Dermis blood vessel endothelial cell (primary cell): ENCODE results near the gene GPHA2. TPM values are rescaled to one million over a fixed set of nuclear protein-coding genes. Genes with fewer than 3 reads are reported as not detected.

Experiments
- DNase-seq: peaks from one replicate; pipeline ENCODE4 v3.0.0; 2010
- total RNA-seq: library from RNA; depleted of rRNA; stranded (reverse); fragments of >200 nt; gene quantifications from 2 replicates; pipeline ENCODE4 v1.2.3, GENCODE V29; 2014

The GPHA2 gene
- total RNA-seq, 1 donor from 2014 or later = not detected

DNA sequence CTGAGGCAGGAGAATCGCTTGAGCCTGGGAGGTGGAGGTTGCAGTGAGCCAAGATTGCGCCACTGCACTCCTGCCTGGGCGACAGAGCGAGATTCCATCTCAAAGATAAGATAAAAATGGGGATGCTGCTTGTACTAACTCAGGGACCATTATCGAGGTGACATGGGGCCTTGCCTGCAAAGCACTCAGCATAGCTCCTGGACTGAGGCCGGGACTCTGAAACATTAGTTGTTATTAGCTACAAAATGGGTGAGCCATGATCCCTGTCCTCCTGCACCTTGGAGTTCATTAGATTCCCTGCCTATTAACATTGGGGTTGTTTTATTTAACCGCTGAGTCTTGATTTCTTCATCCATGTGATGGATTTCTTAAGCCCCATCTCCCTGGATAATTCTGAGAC lies 6.1 kb downstream of the GPHA2 start:
- no peak for DNase-seq

DNA sequence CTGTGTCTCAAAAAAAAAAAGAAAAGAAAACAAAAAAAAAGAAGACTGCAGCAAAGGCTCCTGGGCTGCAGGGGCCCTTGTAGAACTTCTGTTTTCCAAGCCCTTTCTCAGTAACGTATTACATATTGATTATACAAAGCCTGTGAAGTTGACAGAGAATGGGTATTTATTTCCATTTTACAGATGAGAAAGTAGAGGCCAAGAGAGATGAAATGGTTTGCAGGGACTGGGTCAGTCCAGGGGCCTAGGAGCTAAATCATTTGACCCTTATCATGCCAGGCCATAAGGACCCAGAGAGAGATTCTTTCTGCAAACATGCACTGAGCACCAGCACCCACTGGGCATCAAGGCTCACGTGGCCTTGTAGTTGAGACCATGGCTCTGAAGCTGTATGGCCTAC lies 6.7 kb downstream of the GPHA2 start:
- no peak for DNase-seq

DNA sequence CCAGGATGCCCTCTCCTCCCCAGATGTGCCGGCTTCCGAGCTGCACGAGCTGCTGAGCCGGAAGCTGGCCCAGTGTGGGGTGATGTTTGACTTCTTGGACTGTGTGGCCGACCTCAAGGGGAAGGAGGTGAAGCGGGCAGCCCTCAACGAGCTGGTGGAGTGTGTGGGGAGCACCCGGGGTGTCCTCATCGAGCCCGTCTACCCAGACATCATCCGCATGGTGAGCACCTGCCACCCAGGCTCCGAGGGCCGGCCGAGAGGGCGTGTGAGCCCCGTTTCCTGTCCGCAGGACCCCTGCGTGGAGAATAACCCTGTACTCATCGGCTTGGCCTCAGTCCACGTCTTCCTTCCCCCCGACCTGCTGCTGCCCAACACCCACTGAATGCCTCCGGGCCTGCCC lies 9.0 kb downstream of the GPHA2 start:
- no peak for DNase-seq

DNA sequence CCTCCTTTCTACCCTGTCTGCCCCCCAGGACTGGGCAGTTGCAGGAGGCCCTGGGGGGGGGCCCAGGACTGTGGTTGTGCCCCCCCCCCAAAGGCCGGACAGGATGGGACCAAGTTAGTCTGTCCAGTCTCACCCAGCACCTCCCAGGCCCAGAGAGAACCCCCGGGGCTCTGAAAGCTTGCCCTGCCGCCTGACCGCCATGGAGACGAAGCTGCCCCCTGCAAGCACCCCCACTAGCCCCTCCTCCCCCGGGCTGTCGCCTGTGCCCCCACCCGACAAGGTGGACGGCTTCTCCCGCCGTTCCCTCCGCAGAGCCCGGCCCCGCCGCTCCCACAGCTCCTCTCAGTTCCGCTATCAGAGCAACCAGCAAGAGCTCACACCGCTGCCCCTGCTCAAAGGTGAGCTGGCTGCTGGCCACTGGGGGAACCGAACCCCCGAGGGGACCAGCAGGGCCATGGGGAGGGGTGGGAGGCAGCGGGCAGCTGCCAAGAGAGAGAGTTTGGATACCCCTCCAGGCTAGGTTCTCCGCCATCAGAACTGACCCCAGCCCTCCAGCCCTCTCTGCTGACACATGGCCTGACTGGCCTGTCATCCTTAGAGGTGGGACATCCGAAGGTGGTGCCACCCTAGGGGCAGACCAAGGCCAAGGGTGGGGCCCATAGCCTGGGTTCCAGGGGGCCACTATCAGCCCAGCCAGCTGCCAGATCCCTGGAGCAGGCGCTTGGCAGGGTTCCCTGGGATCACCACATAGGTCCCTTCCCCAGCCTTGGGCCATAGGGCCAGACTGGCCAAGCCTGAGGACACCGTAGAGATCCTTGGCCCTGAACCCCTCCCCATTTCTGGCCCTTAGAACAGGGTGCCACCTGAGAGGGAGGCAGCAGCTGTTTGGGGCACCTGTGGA lies 9.9 kb downstream of the GPHA2 start:
- DNase-seq = no peak

DNA sequence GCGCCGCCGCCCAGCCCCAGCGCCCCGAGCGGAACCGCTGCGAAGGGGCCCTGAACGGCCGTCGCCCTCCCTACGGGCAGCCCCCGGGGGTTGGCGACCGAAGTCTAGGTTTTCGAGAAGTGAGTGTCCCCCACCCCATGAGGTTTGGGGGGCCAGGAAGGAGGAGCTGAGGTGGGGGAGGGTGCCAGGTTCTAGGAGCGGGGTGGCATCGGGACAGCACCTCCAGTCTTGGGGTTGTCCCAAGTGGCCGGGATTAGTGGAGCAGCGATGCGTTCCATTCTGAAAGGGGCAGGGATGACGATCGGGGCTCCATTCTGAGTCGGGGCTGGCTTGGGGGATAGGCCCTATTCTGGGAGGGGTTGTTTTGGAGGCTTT lies 10.8 kb downstream of the GPHA2 start:
- peak; percentile 26 for DNase-seq

DNA sequence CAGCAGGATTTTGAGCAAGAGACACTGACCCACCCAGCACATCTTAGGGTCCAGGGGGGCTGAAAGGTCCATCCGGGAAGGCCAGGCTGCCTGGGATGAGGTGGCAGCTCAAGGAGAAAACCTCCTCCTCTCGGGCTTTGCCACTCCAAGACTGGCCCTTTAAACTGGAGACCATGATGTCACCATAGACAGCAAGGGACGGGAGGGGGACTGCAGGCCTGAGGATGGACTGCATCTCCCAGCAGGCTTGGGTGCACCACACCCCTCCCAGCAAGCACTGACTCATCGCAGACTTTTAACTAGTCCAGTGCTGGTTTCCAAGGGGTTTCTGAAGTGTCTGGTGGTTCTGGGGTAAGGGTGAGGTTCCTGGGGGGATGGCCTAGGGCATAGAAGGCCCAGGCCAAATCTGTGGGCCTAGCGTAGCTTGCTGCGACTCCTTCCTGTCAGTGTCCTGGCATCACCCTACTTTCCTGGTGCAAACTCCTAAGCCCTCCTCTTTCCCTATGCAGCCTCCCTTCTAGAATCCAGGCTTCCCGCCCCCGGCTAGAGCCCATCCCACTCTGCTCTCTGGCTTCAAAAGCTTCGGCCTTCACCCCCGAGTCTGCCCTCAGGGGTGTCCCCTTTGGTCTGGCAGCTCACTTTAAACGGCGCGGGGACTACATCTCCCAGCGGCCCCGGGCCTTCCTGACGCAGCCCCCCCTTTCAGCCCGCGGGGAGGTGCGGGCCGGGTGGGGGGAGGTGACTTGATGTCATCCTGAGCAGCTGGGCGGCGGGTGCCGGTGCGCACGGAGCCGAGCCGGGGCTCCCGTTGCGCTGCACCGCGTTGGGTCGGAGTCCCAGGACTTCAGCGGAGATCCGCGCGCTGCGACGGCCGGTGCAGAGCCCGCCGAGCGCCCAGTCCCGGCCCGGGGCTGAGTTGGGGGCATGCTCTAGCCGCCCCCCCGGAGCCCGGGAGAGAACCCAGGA lies 11.5 kb downstream of the GPHA2 start, which contains the start of gene PPP2R5B:
Gene PPP2R5B (plus strand): TSS at position 746 of the 966 bp plus-strand sequence. CDS start 1,046 bp downstream, outside the sequence.
- DNase-seq = peak; percentile 94

DNA sequence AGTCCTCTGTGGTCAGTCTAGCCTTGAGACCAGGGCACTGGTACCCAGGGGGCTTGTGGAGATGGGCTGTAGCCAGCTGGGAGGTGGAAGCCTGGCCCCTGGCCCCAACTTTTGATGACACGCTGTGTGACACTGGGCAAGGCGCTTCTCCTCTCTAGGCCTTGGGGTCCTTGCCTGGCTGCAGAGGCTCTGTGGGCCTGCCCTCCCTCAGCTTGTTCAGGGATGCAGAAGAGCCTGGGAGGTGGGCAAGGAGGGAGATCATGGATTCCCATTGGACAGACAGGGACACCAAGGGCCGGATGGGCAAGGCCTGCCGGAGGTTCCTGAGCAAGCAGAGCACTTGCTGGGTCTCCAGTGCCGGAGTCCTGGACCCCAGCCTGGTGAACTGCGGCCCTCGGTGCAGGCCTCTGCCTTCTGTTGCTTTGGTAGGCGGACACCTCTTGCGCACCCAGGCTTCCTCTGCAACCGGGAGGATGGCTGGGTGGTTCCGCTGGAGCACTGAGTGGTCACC lies 12.5 kb downstream of the GPHA2 start:
- DNase-seq = no peak

DNA sequence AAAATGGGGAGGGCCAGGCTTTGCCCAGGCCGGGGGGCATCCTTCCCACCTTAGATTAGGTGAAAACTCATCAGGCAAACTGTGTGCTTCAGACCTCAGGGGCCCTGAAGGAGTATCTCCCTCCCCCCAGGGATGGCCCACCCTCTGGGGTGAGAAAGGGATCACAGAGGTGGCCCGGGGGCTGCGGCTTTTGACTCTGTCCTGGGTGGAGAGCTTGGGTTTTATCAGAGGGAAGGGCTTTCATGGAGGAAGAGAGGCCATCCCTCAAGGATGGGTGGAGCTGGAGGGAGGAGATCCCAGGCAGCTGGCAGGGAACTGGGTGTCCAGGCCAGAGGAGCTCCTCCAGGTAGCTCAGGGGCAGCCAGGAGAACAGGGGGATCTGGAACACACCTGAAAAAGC lies 14.3 kb downstream of the GPHA2 start:
- DNase-seq = no peak

DNA sequence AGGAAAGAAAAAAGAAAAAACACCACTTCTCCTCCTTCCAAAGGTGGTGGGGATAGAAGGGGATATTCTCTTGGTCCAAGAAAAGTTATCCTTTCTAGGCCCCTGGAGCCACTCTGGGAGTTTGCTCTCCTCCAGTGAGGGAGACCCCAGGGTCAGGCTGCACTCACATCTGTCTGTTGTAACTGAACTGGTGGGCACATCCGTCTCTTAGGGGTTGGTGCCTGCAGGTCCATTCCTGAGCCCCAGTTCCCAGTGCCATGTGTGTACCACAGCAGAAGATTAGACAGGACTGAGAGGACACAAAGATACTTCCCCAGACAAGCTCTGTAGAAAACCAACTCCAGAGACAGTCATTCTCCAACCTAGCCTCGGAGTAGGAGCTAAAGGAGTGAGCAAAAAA lies 15.6 kb downstream of the GPHA2 start:
- DNase-seq = no peak

DNA sequence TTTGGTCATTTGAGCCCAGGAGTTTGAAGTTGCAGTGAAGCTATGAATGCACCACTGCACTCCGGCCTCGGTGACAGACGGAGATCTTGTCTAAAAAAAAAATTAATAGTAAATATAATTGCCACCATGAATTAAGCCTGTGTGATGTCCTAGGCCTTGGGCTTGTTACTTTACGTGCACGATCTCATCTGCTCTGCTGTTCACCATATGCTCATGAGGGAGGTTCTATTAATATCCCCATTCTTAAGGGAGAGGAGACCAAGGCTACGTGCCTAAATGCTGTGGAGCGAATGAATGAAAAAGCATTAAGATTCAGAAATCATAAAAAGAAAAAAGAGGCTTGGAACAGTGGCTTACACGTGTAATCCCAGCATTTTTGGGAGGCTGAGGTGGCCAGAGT lies 16.1 kb downstream of the GPHA2 start:
- DNase-seq = no peak

DNA sequence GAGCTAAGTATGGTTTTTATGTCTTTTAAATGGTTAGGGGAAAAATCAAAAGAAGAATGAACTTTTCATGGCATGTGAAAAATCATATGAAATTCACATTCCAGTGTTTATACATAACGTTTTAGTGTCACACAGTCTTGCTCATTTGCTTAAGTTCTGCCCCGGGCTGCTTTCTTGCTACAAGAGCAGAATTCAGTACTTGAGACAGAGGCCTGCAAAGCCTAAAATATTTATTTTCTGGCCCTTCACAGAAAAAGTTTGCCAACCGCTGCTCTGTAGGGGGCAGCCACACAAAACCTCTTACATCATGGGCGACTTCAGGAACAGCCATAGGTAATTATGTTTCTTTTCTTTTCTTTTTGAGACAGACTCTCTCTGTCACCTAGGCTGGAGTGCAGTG lies 17.7 kb downstream of the GPHA2 start:
- peak; percentile 59 for DNase-seq

DNA sequence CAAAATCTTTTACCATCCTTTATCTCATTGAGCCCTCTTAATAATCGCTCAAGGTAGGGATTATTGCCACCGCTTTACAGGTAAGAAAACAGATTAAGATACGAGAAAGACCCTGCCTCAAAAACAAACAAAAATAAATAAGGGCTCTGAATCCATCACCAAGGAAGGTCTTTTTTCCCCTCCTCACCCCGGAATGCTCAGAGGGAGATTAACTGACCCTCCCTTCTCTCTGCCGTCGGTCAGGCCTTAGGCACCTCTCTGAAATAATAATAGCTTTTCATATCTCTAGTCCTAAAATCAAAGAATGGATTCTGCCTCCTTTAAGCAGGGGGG lies 18.1 kb downstream of the GPHA2 start:
- DNase-seq = no peak

DNA sequence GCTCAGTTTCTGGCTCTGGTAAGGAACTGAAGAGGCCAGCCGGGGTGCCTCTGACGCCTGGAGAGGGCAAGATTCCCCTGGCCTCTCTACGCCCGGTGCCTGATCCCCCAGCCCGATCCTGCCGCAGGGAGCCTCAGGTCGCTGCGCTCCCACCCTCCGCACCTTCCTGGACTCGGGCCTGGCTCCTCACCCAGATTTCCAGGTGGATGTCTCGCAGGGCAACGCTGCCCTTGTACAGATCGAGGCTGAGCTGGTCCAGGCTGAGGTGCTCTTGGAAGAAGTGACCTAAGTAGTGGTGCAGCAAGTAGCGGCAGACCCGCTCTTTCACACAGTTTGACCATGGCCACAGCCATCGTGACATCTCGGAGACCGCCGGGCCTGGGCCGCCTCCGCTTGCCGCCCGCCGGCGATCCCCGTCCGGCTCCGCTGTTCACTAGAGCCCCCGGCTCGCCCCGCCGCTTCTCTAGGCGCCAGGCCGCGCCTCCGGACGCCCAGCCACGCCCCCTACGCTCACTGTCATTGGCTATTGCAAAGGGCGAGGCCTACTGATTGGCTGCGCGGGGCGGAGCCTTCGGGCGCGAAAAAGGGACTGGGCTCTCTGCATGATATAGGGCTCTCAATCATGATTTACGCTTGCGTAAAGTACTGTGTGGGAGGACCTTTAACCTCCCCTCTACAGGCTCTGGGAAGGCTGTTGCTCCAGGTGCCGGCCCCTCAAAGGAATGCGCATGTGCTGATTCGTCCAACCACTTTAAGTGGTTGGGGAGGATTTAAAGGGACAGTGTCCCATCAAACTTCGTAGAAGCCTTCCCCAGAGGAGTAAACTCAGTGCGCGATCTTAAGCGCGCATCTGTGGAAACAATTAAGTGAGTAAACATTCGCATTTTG lies 18.7 kb downstream of the GPHA2 start, which contains the start of gene ATG2A:
Gene ATG2A (minus strand): TSS at position 435 of the 888 bp plus-strand sequence. CDS start 74 bp downstream, at position 361.
- DNase-seq = peak; percentile 100

DNA sequence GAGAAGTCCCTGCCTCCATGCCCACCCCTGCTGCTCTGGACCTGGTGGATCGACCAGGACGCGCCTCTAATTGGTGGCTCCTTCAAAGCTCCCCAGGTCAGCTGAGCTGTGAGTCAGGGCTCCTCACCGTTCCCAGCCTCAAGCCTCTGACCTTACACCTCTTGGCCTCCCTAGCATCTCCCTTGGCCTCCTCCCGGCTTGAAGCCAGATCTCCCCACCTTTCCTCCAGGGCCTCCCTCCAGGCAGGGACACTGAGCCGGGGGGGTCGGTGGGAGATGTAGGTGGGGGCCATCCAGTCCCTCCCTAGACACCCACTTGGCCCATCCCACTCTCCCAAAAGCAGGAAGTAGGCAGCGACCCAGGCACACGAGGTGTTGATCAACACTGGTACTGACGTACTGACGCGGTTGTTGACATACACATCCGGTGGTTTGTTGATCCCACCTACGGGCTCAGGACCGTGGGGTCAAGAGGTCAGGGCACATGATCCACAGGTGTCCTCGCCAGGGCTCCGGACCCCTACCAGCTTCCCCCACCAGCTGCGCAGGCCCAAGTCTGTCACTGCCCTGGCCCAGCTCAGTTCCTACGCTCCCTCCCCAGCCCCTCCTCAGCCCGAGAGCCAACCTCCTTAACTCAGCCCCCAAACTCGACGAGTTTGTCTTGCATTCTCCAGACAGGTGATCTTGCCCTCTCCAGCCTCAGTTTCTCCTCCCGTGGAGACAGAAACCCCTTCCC lies 19.5 kb downstream of the GPHA2 start:
- DNase-seq = peak; percentile 44

DNA sequence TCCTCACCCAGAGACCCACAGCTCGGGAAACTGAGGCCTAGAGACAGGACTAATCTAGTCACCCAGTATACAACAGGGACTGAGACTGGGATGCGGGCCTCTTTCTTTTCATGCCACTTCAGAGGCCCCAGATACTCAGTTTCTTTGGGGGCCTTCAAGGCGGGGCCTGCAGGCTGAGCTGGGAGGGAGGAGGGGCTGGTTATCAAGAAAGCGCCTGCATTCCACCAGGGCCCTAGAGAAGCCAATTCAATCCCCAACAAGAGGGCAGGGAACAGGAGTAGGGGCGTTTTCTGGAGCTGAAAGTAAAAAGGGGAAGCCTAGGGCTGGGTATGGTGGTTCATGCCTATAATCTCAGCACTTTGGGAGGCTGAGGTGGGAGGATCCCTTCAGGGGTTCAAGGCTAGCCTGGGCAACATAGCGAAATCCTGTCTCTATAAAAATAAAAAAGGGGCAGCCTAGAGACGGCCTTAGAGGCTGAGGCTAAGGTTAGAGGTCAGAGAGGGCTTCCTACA lies 20.3 kb downstream of the GPHA2 start:
- DNase-seq = no peak

DNA sequence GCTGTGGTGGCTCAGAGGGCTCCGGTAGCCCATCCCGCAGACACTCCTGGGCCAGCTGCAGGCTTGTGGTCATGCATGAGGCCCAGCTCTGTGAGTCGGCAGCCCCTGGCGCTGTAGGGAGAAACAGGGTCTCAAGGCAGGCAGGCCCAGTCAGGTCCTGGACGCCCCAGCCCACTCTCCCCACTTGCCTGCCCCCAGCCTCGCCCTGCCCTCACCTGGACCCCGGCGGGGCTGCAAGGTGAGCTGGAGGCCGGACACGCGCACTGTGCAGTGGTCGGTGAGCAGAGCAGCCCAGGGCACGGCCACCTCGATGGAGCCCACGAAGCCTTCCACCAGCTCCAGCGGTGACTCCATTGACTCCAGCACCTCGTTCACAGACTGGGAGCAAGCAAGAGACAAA lies 21.6 kb downstream of the GPHA2 start:
- DNase-seq = no peak

DNA sequence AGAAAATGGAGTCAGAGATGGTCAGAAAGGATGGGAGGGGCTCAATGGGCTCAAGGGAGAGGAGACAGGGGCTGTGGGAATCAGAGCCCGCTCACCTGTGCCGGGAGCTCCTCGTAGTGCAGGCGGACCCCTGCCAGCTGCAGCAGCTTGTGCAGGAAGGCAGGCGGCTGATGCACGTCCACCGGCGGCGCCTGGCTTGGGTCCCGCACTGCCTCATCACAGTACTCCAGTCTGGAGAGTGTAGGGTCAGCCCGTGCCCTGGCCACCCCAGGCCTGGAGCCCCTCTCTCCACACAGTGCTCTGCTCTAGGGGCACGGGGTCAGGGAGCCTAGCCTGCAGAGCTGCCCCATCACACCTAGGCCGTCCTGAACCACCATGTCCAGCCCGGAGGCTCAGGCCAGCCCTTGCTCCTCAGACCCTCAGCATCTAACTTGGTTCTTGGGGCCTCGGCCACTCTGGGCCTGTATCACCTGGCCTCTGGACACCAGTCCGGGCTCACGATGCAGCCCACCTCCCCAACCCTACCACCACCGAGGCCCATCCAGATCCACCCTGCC lies 22.4 kb downstream of the GPHA2 start:
- DNase-seq = no peak

DNA sequence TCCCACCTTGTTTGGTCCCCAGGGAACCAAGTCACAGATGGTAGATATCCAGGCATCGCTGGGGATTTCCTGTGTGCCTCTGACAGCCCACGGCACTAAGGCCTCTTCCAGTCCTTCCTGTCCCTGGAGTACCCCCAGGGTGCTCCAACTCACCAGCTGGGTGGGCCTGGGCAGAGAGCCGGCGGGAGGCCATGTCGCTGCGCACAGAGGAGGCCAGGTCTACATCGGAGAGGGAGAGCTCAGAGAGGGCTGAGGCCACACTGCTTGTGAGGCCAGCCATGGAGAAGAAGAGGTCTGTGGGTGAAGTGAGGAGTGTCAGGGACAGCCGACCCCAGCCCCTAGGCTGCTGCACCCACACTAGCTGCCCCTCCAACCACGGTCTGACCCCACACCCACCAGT lies 24.0 kb downstream of the GPHA2 start:
- DNase-seq = no peak

DNA sequence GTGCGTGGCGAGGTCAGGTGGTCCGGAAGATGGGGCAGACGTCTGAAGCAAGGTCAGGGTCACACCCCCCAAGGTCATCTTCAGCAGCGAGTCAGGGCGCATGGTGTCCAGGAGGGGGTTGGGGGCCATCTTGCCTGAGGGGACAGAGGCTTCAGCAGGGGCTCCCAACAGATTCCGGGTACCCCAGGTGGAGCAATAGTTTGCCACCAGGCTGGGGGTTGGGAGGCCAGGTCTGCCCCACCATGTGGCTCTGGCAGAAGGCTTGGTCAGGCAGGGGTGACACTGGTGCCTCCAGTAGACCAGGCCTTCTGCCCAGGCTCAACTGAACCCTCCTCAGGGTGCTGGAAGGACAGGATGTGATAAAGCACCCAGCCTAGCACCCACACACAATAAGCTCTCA lies 24.6 kb downstream of the GPHA2 start:
- DNase-seq = no peak

DNA sequence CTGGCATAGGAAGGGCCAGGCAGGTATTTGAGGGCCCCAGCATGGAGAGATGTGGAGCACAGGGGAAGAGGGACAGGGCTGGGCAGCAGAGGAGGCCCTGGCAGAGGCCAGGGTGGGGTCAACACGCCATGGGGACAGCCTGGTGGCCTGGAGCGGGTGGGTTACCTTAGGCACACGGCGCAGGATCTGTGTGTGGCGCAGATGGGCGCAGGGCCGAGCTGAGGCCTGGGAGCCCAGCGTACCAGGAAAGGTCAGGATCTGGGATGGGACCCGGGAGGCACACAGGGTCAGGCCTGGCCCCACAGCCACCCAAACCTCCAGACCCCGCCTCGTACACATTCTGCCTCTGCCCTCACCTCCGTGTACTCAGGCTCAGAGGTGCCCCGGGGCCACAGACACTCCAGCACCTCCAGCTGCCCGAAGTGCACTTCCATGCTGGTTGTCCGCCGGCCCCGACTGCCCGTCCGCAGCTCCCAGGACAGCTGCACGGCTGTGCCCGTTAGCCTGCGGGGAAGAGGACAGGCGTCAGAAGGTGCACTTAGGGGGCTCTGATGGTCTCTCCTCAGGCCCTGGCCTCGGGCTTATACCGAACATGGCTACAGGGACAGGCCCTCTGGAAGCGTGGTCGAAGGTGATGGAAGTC lies 25.1 kb downstream of the GPHA2 start:
- no peak for DNase-seq
